Lower leg skin (tissue), 3 donors: Measurements from ENCODE around the gene MTHFD1L.

Experiments used
- POLR2A ChIP-seq, 2 donors: fragments of 450-650 bp; IDR thresholded peaks; one replicate each; pipeline ENCODE4 v1.6.1; 2016 to 2017; ENCODE audit warnings: antibody characterized with exemption in 2 of 2, mild to moderate bottlenecking in 1 of 2, moderate library complexity in 1 of 2
- TF ChIP-seq, protein P1 (sequence below), 3 donors: fragments of 450-650 bp; IDR thresholded peaks; one replicate each; pipeline ENCODE4 v1.5.1; 2016; ENCODE audit warnings: antibody characterized with exemption in 3 of 3, mild to moderate bottlenecking in 3 of 3, moderate library complexity in 2 of 3

DNA sequence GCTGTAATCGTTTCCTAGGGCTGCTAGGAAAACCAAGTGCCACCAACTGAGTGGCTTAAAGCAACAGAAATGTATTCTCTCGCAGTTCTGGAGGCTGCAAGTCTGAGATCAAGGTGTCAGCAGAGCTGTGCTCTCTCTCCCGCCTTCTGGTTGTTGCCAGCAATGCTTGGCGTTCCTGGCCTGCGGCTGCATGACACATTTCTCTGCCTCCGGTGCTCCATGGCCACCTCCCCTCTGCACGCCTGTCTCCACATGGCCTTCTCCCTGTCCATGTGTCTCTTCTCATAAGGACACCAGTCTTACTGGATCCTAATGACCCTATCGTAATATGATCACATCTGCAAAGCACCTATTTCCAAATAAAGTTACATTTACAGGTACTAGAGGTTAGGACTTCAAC is 282.6 kb downstream of the MTHFD1L start:
- TF ChIP-seq, protein P1, sequence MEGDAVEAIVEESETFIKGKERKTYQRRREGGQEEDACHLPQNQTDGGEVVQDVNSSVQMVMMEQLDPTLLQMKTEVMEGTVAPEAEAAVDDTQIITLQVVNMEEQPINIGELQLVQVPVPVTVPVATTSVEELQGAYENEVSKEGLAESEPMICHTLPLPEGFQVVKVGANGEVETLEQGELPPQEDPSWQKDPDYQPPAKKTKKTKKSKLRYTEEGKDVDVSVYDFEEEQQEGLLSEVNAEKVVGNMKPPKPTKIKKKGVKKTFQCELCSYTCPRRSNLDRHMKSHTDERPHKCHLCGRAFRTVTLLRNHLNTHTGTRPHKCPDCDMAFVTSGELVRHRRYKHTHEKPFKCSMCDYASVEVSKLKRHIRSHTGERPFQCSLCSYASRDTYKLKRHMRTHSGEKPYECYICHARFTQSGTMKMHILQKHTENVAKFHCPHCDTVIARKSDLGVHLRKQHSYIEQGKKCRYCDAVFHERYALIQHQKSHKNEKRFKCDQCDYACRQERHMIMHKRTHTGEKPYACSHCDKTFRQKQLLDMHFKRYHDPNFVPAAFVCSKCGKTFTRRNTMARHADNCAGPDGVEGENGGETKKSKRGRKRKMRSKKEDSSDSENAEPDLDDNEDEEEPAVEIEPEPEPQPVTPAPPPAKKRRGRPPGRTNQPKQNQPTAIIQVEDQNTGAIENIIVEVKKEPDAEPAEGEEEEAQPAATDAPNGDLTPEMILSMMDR (IDR thresholded peaks at IDR 0.05), result no peak
- no peak for TF ChIP-seq POLR2A (IDR thresholded peaks at IDR 0.05)
